ENCODE results near the gene STX3.
"Not testable (repeated sequence)": the region's sequence is repeated elsewhere in the genome, so short reads cannot be mapped to it uniquely, and the experiment has no call there.

GRCh38 chr11:59784441-59784840 is 29.3 kb downstream of the STX3 start:
- TF ChIP-seq POLR2A (IDR thresholded peaks at IDR 0.05); CTCF (IDR thresholded peaks at IDR 0.05 in 8 of 11, conservative IDR thresholded peaks at IDR 0.05 in 3 of 11); POLR2AphosphoS5 (IDR thresholded peaks at IDR 0.05): not testable (repeated sequence)

Measured in spleen (tissue), 7 donors.